Omental fat pad (tissue), 4 donors: Measurements from ENCODE around the gene KANSL1. TPM values are rescaled to one million over a fixed set of nuclear protein-coding genes. Genes with fewer than 3 reads are reported as not detected.

Source experiments
- ATAC-seq: fragments of 150-250 bp; one replicate; pipeline ENCODE4 v1.9.1; 2016; ENCODE audit warnings: mild to moderate bottlenecking, moderate library complexity; ENCODE audit not compliant: low FRiP score
- DNase-seq: peaks from one replicate; pipeline ENCODE4 v3.0.0-alpha.2; 2019; ENCODE audit warnings: low spot score
- total RNA-seq, 4 donors: library from RNA; depleted of rRNA; stranded (reverse); fragments of >200 nt; gene quantifications; one replicate each; pipeline ENCODE4 v1.1.0, GENCODE V29; 2016
- TF ChIP-seq, protein P1 (sequence below), 3 donors: fragments of 450-650 bp; IDR thresholded peaks; one replicate each; pipeline ENCODE4 v1.5.1; 2016 to 2017; ENCODE audit warnings: antibody characterized with exemption in 3 of 3, mild to moderate bottlenecking in 3 of 3, moderate library complexity in 2 of 3

KANSL1 gene
- total RNA-seq, 4 donors from 2014 or later, result 48.9 to 109 (median 57.4) TPM

DNA sequence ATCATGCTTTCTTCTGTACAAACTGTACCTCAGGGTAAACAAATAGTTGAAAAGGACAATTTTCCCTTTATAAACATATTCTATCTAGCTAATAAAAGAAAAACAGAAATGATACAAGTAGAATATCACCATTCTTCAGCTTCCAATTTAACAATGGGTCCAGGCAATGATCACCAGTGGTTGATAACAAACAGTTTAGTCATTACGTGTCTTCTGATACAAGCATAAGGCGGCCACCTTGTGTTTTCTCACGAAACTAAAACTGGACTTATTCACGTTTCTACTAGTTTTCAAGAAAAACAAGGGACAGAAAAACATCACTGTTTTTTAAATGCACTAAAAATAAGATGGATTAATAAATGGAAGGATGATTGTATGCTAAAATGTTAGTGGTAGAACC, 135.9 kb downstream of the KANSL1 start:
- TF ChIP-seq, protein P1, sequence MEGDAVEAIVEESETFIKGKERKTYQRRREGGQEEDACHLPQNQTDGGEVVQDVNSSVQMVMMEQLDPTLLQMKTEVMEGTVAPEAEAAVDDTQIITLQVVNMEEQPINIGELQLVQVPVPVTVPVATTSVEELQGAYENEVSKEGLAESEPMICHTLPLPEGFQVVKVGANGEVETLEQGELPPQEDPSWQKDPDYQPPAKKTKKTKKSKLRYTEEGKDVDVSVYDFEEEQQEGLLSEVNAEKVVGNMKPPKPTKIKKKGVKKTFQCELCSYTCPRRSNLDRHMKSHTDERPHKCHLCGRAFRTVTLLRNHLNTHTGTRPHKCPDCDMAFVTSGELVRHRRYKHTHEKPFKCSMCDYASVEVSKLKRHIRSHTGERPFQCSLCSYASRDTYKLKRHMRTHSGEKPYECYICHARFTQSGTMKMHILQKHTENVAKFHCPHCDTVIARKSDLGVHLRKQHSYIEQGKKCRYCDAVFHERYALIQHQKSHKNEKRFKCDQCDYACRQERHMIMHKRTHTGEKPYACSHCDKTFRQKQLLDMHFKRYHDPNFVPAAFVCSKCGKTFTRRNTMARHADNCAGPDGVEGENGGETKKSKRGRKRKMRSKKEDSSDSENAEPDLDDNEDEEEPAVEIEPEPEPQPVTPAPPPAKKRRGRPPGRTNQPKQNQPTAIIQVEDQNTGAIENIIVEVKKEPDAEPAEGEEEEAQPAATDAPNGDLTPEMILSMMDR (IDR thresholded peaks at IDR 0.05), result no peak
- DNase-seq, result no peak
- no peak for ATAC-seq

DNA sequence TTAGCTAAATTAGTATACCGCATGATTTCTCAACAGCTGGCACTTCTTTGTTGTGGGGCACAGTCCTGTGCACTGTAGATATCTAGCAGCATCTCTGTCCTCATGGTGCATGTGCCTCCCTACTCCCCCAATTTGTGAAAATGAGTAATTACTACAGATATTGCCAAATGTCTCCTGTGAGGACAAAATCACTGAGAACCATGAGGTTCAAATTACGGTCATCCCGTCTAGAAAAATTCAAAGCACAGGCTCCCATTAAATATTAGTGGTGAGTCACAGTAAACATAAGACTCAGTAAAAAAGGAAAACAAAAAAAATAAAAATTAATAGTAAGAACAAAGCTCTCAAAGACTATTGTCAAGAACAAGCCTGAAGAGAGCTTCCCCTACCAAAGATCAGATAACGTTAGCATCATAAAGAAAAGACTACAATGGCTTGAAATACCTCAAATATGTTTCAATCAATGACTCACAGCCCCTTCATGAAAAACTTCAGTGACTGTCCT, 136.4 kb downstream of the KANSL1 start:
- DNase-seq (no peak), ATAC-seq (peak; percentile 71)
- TF ChIP-seq, protein P1 (IDR thresholded peaks at IDR 0.05), result no peak

DNA sequence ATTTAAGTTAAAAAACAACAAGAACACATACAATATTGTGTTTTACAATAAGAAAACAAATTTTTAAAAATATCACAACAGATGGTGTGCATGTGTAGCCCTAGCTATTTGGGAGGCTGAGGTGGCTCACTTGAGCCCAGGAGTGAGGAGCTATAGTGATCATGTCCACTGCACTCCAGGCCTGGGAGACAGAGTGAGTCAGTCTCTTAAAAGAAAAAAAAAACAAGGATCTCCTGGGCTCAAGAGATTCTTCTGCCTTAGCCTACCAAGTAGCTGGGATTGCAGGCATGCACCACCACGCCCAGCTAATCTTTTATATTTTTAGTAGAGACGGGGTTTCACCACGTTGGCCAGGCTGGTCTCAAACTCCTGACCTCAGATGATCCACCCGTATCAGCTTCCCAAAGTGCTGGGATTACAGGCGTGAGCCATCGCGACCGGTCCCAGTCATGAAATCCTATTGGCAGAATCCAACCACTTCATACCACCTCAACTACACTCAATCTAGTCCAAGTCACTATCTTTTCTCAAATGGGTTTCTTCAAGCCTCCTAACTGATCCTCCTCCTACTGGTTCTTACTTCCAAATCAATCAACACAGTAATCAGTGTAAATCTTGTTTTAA, 139.2 kb downstream of the KANSL1 start:
- DNase-seq (no peak), ATAC-seq (no peak)
- TF ChIP-seq, protein P1 (IDR thresholded peaks at IDR 0.05), result no peak

- DNase-seq (no peak), ATAC-seq (no peak)
- TF ChIP-seq, protein P1 (IDR thresholded peaks at IDR 0.05), result no peak
Measured at GRCh38 chr17:46049656-46050055, 143.6 kb downstream of the KANSL1 start.

DNA sequence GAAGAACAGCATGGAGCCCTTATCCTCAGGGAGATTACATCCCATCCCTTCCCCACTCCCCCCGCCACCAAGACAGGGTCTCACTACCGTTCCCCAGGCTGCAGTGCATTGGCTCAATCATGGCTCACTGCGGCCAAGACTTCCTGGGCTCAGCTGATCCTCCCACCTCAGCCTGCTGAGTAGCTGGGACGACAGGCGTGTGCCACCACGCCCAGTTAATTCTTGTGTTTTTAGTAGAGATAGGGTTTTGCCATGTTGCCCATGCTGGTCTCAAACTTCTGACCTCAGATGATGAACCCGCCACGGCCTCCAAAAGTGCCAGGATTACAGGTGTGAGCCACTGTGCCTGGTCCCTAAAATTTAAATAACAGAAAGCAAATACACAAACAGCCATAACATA, 145.4 kb downstream of the KANSL1 start:
- TF ChIP-seq, protein P1 (IDR thresholded peaks at IDR 0.05), result no peak
- ATAC-seq, result no peak
- DNase-seq, result no peak

DNA sequence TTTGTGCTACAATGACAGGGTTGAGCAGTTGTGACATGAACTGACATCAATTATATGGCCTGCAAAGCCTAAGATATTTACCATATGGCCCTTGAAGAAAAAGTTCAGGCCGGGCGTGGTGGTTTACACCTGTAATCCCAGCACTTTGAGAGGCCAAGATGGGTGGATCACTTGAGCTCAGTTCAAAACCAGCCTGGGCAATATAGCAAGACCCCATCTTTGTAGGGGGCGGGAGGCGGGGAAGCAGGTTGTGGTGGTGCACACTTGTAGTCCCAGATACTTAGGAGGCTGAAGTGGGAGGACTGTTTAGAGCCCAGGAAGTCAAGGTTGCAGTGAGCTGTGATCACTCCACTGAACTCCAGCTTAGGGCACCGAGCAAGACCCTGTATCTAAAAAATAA, 145.8 kb downstream of the KANSL1 start:
- no peak for DNase-seq
- TF ChIP-seq, protein P1 (IDR thresholded peaks at IDR 0.05), result no peak
- ATAC-seq, result no peak

DNA sequence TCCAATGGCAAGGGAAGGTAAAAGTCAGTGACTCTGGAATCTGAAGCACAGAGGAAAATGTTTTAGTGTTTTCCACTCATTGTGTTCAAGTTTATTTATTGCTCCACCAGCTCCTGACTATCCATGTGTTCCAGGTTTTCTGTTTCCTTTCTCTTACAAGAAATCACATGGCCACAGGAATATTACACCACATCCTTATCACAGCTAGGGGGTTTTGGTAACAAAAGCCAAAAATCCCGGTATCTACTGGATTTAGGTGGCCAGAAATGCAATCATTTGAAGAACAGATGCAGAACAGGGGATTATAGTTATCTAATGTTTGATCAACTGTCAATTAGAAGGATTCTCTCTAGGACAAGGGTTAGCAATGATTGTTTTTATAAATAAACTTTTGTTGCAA, 146.3 kb downstream of the KANSL1 start:
- ATAC-seq, result peak; percentile 25
- no peak for DNase-seq

More for the DNA sequence above, 146.3 kb downstream of the KANSL1 start:
- TF ChIP-seq, protein P1 (IDR thresholded peaks at IDR 0.05), result no peak
